ACHN (cell line): ENCODE measurements around the gene PCDHB11.
"Not testable (repeated sequence)": the region's sequence is repeated elsewhere in the genome, so short reads cannot be mapped to it uniquely, and the experiment has no call there.

ENCODE experiments used
- DNase-seq: peaks from one replicate; pipeline ENCODE4 v3.0.0-alpha.2; 2015
- in situ Hi-C: cut with HindIII; loops from 2 replicates; pipeline ENCODE4 v1.10.0; 2017; ENCODE audit warnings: low sequenced_read_pairs, low pct_ligation_motif_present, low pct_unique_long_range_greater_than_20kb

Gene PCDHB11

DNA sequence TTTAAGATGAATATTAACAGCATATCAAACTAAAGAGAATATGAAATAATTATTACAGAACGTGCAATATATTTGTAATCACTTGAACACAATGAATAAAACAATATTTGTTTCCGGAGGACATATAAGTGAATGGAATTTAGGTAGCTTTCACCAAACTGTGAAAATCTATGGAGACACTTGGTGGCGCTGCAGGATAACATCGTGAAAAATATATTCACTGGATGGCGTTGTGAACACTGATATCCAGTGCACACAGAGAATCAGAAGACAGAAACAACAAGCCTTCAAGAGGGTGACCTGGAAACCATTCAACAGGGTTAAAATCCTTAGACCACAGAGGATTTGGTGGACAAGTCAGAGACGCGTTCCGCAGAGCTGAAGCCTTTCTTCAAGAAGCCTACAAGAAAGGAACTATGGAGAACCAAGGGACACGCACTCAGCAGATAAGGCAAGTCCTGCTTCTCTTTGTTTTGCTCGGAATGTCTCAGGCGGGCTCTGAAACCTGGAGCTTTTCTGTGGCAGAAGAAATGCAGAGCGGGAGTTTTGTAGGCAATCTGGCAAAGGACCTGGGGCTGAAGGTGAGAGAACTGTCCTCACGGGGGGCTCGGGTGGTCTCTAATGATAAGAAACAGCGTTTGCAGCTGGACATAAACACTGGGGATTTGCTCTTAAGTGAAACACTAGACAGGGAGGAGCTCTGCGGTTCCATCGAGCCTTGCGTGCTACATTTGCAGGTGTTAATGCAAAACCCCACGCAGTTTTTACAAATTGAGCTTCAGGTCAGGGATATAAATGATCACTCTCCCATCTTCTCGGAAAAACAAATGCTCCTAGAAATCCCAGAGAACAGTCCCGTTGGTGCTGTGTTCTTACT is at the start of gene PCDHB11:
Gene PCDHB11 (plus strand): TSS at position 269 of the 877 bp plus-strand sequence. CDS start 148 bp downstream, at position 417.
- in situ Hi-C loops = no loop called here
- peak; percentile 53 for DNase-seq

DNA sequence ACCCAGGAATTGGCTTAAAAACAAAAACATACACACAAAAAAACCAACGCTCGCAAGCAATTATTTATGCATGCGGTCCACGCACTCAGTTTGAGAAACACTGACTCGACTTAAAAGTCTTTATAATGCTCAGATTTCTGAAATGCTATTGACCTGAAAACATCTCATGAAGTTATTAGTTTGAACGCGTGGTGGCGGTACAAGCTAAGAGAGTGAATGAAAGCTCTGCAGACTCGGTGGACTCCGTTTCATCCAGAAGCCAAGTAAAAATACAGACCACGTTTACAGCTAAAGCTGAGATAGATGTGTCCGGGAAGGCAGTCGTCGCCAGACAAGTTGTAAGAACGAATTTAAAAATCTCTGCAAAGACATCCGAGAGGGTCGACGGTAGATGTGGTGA is 49.6 kb upstream of the PCDHB11 start, which contains the start of gene PCDHB6:
Gene PCDHB6 (plus strand): TSS at position 246 of the 400 bp plus-strand sequence. CDS start 201 bp downstream, outside the sequence.
- in situ Hi-C loops = no loop called here
- DNase-seq = no peak

DNA sequence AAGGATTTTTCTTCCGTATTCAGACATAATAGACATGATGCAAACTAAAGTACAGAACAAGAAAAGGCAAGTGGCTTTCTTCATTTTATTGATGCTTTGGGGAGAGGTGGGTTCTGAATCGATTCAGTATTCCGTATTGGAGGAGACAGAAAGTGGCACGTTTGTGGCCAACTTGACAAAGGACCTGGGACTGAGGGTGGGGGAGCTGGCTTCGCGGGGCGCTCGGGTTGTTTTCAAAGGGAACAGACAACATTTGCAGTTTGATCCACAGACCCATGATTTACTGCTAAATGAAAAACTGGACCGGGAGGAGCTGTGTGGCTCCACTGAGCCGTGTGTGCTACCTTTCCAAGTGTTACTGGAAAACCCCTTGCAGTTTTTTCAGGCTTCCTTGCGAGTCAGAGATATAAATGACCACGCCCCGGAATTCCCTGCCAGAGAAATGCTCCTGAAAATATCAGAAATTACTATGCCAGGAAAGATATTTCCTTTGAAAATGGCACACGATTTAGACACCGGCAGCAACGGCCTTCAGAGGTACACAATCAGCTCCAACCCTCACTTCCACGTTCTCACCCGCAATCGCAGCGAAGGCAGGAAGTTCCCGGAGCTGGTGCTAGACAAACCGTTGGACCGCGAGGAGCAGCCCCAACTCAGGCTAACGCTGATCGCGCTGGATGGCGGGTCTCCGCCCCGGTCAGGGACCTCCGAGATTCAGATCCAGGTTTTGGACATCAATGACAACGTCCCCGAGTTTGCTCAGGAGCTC is 49.0 kb upstream of the PCDHB11 start:
- in situ Hi-C loops = no loop called here

DNA sequence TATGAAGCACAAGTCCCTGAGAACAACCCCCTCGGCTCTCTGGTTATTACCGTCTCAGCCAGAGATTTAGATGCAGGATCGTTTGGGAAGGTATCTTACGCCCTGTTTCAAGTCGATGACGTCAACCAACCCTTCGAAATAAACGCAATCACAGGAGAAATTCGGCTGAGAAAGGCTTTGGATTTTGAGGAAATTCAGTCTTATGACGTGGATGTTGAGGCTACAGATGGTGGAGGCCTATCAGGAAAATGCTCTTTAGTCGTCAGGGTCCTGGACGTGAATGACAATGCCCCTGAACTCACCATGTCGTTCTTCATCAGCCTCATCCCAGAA is 48.5 kb upstream of the PCDHB11 start:
- DNase-seq = no peak
- in situ Hi-C loops = no loop called here

More for the DNA sequence above, 49.0 kb upstream of the PCDHB11 start:
- DNase-seq = no peak

DNA sequence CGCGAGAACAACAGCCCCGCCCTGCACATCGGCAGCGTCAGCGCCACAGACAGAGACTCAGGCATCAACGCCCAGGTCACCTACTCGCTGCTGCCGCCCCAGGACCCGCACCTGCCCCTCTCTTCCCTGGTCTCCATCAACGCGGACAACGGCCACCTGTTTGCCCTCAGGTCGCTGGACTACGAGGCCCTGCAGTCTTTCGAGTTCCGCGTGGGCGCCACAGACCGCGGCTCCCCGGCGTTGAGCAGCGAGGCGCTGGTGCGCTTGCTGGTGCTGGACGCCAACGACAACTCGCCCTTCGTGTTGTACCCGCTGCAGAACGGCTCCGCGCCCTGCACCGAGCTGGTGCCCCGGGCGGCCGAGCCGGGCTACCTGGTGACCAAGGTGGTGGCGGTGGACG is 47.8 kb upstream of the PCDHB11 start:
- DNase-seq, in situ Hi-C loops: not testable (repeated sequence)

DNA sequence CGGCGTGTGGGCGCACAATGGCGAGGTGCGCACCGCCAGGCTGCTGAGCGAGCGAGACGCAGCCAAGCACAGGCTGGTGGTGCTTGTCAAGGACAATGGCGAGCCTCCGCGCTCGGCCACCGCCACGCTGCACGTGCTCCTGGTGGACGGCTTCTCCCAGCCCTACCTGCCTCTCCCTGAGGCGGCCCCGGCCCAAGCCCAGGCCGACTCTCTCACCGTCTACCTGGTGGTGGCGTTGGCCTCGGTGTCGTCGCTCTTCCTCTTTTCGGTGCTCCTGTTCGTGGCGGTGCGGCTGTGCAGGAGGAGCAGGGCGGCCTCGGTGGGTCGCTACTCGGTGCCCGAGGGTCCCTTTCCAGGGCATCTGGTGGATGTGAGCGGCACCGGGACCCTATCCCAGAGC is 47.3 kb upstream of the PCDHB11 start:
- in situ Hi-C loops, DNase-seq: not testable (repeated sequence)

DNA sequence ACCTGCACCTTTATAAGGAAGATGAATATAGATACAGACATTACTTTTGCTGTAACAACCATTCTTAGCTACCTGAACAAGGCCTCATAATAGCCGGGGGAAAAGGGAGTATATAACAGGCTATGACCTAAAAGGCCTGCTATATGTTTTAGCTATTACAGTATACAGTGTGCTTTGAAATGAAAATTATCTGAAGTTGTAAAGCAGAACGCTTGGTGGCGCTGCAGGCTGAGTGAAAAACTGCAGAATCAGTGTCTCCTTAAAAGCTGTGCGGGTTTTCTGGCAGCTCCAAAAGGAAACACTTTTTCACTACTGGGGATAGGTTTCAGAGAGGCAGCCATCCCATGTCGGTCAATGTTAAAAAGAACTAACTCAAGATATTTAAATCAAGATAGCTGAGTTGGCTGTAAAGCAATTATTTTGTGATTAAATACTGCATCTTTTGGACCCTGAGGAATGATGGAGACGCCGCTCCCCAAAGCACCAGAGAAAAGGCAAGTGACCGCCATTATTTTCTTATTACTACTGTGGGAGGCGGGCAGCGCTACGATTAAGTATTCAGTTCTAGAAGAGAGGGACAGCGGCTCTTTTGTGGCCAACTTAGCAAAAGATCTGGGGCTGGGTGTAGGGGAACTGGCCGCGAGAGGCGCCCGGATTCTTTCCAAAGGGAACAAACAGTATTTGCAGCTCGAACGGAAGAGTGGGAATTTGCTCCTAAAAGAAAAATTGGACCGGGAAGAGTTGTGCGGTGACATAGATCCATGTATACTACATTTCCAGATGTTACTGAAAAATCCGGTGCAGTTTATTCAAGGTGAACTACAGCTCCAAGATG is 43.7 kb upstream of the PCDHB11 start:
- no peak for DNase-seq

DNA sequence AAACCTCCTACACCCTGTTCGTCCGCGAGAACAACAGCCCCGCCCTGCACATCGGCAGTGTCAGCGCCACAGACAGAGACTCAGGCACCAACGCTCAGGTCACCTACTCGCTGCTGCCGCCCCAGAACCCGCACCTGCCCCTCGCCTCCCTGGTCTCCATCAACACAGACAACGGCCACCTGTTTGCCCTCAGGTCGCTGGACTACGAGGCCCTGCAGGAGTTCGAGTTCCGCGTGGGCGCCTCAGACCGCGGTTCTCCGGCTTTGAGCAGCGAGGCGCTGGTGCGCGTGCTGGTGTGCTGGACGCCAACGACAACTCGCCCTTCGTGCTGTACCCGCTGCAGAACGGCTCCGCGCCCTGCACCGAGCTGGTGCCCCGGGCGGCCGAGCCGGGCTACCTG is 42.1 kb upstream of the PCDHB11 start:
- in situ Hi-C loops, DNase-seq: not testable (repeated sequence)

More for the DNA sequence above, 43.7 kb upstream of the PCDHB11 start:
- in situ Hi-C loops = no loop called here

DNA sequence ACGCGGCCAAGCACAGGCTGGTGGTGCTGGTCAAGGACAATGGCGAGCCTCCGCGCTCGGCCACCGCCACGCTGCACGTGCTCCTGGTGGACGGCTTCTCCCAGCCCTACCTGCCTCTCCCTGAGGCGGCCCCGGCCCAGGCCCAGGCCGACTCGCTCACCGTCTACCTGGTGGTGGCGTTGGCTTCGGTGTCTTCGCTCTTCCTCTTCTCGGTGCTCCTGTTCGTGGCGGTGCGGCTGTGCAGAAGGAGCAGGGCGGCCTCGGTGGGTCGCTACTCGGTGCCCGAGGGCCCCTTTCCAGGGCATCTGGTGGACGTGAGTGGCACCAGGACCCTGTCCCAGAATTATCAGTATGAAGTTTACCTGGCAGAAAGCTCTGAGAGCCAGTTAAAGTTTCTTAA is 41.5 kb upstream of the PCDHB11 start:
- in situ Hi-C loops, DNase-seq: not testable (repeated sequence)

DNA sequence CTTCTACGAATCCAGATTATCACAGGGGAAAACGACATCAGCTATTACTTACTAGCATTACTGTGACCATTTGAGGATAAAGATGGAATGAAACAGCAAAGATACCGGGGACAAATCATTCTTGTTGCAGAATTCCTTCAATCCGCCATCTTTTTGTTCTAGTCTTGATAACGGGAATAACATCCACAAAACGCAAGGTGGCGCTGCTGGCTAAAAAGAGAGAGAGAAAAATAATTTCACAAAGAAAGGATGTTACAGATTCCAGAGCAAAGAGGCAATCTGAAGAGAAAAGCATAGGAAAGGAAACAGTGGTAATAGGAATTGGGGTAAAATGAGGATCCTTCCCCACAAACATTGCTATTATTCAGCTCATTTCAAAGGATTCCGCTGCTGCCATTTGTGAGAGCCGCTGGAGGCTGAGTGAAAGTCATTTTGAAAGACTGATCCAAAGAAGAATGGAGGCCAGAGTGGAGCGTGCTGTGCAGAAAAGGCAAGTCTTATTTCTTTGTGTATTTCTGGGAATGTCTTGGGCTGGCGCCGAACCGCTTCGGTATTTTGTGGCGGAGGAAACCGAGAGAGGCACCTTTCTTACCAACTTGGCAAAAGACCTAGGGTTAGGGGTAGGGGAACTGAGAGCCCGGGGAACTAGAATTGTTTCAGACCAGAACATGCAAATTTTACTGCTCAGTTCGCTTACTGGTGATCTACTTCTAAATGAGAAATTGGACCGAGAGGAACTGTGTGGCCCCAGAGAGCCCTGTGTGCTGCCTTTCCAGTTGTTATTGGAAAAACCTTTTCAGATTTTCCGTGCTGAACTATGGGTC is 26.8 kb upstream of the PCDHB11 start, which contains the start of gene PCDHB7:
Gene PCDHB7 (plus strand): TSS at position 264 of the 824 bp plus-strand sequence. CDS start 192 bp downstream, at position 456.
- in situ Hi-C loops = no loop called here
- peak; percentile 44 for DNase-seq

DNA sequence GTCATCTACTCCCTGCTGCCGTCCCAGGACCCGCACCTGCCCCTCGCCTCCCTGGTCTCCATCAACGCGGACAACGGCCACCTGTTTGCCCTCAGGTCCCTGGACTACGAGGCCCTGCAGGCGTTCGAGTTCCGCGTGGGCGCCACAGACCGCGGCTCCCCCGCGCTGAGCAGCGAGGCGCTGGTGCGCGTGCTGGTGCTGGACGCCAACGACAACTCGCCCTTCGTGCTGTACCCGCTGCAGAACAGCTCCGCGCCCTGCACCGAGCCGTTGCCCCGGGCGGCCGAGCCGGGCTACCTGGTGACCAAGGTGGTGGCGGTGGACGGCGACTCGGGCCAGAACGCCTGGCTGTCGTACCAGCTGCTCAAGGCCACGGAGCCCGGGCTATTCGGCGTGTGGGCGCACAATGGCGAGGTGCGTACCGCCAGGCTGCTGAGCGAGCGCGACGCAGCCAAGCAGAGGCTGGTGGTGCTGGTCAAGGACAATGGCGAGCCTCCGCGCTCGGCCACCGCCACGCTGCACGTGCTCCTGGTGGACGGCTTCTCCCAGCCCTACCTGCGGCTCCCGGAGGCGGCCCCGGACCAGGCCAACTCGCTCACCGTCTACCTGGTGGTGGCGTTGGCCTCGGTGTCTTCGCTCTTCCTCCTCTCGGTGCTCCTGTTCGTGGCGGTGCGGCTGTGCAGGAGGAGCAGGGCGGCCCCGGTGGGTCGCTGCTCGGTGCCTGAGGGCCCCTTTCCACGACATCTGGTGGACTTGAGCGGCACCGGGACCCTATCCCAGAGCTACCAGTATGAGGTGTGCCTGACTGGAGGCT is 24.9 kb upstream of the PCDHB11 start:
- DNase-seq, in situ Hi-C loops: not testable (repeated sequence)

DNA sequence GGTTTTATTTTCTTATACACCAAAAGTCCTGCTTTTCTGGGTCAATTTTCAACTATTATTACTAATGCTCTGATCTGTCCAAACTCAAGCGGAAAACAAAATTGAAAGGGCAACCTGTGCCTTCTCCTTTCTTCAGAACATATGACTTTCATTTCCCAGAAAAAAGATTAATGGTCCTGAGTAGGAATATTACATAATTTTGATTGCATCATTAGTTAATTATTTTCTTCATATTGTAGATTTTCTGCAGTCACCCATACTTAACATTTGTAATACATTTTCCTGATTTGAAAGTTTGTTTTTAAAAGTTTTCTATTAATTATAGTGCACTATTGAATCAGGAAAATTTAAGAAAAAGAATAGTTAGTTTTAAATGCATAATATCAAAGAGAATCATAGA is 23.5 kb upstream of the PCDHB11 start:
- DNase-seq = no peak
- in situ Hi-C loops = no loop called here

DNA sequence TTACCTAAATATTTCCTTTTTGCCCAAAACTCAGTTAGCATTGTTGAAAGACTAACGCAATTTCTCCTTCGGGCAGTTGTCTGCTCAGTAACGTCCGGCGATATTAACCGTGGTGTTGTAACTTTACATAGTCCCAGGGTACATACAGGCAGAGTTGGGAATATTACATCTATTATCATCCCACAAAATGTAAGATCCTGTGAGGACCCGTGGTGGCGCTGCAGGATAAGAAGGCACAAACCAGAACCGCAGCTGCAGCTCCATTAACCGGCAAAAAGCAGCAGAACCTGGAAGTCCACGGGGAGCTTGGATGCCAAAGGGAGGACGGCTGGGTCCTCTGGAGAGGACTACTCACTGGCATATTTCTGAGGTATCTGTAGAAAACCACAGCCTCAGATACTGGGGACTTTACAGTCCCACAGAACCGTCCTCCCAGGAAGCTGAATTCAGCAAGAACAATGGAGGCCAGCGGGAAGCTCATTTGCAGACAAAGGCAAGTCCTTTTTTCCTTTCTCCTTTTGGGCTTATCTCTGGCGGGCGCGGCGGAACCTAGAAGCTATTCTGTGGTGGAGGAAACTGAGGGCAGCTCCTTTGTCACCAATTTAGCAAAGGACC is 21.7 kb upstream of the PCDHB11 start, which contains the start of gene PCDHB8:
Gene PCDHB8 (plus strand): TSS at position 214 of the 615 bp plus-strand sequence. CDS start 245 bp downstream, at position 459.
- peak; percentile 45 for DNase-seq

DNA sequence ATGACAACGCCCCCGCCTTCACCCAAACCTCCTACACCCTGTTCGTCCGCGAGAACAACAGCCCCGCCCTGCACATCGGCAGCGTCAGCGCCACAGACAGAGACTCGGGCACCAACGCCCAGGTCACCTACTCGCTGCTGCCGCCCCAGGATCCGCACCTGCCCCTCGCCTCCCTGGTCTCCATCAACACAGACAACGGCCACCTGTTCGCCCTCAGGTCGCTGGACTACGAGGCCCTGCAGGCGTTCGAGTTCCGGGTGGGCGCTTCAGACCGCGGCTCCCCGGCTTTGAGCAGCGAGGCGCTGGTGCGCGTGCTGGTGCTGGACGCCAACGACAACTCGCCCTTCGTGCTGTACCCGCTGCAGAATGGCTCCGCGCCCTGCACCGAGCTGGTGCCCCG is 20.1 kb upstream of the PCDHB11 start:
- DNase-seq, in situ Hi-C loops: not testable (repeated sequence)

More for the DNA sequence above, 21.7 kb upstream of the PCDHB11 start, which contains the start of gene PCDHB8:
- in situ Hi-C loops = not testable (repeated sequence)

DNA sequence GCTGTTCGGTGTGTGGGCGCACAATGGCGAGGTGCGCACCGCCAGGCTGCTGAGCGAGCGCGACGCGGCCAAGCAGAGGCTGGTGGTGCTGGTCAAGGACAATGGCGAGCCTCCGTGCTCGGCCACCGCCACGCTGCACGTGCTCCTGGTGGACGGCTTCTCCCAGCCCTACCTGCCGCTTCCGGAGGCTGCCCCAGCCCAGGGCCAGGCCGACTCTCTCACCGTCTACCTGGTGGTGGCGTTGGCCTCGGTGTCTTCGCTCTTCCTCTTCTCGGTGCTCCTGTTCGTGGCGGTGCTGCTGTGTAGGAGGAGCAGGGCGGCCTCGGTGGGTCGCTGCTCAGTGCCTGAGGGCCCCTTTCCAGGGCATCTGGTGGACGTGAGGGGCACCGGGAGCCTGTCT is 19.6 kb upstream of the PCDHB11 start:
- DNase-seq, in situ Hi-C loops: not testable (repeated sequence)

DNA sequence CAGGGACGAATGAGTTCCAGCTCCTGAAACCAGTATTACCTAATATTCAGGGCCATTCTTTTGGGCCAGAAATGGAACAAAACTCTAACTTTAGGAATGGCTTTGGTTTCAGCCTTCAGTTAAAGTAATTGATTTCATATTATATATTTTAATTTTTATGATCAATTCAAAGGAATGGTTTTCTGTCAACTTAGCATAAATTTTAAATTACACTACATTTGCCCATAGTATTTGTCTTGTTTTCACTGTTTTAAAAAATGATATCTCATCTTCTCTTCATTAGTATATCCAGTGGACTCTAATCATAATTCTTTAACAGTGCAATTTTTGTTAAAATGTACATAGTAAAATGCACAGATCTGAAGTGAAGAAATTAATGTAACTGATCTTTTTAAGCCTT is 19.1 kb upstream of the PCDHB11 start:
- DNase-seq = no peak
- in situ Hi-C loops = no loop called here
